GM19328 (cell line): ENCODE results near the gene ASMTL.
"Not testable (repeated sequence)": the region's sequence is repeated elsewhere in the genome, so short reads cannot be mapped to it uniquely, and the experiment has no call there.

Experiments
- ATAC-seq: cut with Tn5 transposase; IDR thresholded peaks from one replicate; pipeline ENCODE4 v1.9.1; 2021; ENCODE audit warnings: mild to moderate bottlenecking, moderate library complexity; ENCODE audit not compliant: unreplicated experiment

ASMTL gene

DNA sequence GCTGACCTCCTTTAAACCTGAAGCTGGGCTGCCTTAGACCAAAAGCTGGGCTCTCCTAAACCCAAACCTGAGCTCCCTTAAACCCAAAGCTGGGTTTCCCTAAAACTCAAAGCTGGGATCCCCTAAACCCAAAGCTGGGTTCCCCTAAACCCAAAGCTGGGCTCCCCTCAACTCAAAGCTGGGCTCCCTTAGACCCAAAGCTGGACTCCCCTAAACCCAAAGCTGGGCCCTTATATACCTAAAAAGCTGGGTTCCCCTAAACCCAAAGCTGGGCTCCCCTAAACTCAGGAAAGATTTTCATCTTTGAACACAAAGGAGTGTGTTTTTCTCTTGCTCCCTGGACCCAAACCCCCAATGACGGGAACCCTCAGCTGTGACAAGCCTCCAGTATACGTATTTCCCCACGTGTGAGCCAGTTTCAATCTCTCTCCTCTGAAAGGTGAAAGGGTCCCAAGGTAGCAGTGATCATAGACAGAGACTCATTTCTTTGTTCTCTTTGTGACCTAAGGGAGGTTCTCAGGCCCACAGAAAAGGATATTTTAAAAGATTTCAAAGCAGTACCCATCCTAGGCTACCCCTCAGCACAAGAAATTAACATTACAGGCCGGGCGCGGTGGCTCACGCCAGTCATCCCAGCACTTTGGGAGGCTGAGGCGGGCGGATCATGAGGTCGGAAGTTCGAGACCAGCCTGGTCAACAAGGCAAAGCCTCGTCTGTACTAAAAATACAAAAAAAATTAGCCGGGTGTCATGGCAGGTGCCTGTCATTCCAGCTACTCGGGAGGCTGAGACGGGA lies 31.3 kb upstream of the ASMTL start:
- ATAC-seq: no peak

GRCh38 chrX:1482530-1482928 lies 29.8 kb upstream of the ASMTL start:
- not testable (repeated sequence) for ATAC-seq

DNA sequence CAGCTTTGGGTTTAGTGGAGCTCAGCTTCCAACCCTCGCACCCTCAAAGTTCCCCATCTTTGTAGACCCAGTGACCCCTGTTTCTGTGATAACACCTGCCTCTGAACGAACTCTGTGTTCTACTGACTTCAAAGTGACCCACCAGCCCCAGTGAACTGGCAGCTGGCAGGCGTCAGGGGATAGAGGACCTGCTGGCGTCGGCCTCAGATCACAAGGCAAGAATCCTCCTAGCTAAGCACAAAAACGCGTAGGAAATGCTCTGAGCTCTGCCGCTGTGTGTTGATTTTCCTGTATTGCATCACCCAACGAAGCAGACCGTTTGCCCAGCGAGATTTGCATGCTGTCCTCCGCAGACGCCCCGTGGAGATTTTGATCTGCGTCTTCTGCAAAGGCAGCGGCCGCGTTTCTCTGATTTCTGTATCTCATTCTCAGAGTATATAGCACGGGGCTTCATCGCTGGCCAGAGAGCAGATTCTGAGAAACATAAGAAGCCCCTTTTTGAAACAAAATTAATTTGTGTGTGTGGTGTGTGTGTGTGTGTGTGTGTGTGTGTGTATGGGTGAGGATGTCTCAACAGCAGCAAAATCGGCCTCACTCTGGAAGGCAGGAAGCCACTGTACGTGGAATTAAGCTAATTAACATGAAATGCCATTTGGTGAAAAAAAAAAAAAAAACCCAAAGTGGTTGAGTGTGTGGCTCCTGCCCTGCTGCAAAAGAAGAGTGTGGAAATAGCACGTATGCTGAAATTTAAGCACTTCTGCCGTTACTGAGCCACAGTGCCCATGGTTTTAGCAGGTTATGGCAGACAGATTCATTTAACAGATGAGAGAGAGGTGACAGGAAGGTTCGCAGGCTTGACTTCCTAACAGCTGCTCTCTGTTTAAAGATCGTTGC lies 29.2 kb upstream of the ASMTL start:
- ATAC-seq: peak; percentile 37

DNA sequence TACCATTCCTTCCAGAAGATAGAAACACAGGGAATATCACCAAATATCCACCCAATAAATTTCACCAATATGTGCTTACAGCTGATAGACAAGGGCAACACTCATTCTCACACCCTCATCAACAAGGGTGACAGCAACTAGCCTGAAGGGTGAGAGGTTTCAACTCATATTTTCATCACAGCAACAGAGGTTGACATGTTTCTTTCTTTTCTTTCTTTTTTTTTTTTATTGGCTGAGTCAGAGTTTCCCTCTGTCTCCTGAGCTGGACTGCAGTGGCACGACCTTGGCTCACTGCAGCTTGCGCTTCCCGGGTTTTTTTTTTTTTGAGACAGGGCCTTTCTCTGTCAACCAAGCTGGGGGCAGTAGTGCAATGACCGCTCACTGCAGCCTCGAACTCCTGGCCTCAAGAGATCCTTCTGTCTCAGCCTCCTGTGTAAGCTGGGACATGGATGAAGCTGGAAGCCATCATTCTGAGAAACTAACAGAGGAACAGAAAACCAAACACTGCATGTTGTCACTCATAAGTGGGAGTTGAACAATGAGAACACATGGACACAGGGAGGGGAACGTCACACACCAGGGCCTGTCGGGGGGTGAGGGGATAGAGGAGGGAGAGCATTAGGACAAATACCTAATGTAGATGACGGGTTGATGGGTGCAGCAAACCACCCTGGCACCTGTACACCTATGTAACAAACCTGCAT lies 27.5 kb upstream of the ASMTL start:
- peak; percentile 2 for ATAC-seq

GRCh38 chrX:1477801-1478458 lies 25.2 kb upstream of the ASMTL start:
- ATAC-seq: no peak

GRCh38 chrX:1477229-1477628 lies 24.5 kb upstream of the ASMTL start:
- no peak for ATAC-seq

GRCh38 chrX:1476682-1477081 lies 24.0 kb upstream of the ASMTL start:
- ATAC-seq: no peak

DNA sequence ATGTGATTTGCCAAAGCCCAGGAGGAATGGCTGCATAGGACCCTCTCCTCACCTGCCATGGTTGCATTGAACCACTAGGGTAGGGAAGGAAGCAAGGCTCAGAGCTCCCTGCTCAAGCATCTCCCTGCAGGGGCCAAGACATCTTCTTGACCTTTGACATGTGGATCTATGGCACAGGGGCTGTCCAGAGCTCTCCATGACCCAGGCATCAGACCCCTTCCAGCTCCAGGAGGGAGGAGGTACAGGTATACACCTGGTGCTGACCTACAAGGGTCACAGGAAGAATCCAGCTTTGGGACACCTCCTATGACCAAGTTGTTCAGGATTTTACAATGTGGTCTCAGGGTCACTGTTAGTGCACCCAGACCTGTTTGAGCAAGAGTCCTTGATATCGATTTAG lies 23.2 kb upstream of the ASMTL start:
- no peak for ATAC-seq

DNA sequence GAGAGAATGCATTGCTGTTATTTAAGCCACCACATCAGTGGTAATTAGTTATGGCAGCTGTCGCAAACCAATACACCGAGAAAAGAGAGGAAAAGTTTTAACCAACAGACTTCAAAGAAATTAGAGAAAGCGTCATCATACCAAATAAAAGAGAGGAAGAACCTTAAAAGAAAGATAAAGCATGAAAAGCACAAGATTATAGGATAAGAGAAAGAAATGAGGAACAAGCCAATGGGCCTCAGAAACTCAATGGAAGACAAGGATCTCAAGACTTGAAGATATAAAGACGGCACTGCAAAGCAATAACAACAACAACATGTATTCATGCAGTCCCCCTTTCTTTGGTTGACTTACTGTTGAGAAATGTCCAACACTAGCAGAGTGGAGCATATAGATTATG lies 22.8 kb upstream of the ASMTL start:
- no peak for ATAC-seq

GRCh38 chrX:1474593-1474992 lies 21.9 kb upstream of the ASMTL start:
- ATAC-seq: not testable (repeated sequence)

GRCh38 chrX:1472975-1473374 lies 20.3 kb upstream of the ASMTL start:
- no peak for ATAC-seq

GRCh38 chrX:1468250-1468772 lies 15.6 kb upstream of the ASMTL start:
- no peak for ATAC-seq

GRCh38 chrX:1466971-1467561 lies 14.4 kb upstream of the ASMTL start:
- ATAC-seq: no peak

GRCh38 chrX:1466232-1466661 lies 13.5 kb upstream of the ASMTL start:
- ATAC-seq: no peak

DNA sequence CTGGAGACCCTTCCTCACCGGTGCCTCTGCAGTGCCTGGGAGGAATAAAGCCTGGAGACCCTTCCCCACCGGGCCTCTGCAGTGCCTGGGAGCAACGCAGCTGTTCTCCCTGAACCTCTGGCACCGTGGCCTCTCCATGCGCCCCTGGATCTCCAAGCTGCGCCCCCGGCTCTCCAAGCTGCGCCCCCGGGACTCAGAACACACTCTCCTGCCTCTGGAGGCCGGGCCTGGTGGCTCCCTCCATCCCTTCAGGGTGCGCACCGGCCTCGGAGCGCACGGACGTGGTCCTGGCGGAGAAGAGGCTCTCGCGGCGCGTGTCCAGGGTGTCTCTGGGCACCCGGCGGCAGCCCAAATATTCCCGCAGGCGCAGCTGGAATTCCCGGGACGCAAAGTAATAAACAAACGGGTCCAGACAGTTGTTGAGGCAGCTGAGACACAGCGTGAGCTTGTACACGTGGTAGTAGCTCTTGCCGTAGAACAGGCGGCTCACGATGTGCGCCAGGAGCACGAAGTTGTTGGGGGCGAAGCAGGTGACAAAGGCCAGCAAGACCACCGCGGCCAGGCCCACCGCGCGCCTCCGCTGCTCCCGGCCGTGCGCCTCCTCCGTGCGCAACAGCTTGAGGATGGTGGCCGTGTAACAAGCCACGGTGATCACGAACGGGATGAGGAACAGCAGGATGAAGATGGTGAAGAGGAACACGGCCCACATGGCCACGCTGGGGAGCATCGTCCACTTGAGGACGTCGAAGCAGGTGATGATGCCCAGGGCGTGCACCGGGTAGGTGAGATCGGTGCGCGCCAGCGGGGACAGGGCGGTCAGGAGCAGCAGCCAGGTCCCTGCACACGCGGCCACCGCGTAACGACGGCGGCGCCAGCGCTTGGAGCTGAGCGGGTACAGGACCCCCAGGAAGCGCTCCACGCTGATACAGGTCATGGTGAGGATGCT lies 12.8 kb upstream of the ASMTL start:
- no peak for ATAC-seq

- no peak for ATAC-seq
These were observed 12.2 kb upstream of the ASMTL start for GRCh38 chrX:1464971-1465285.

- ATAC-seq: no peak
These were observed 11.6 kb upstream of the ASMTL start for GRCh38 chrX:1464041-1464970.

DNA sequence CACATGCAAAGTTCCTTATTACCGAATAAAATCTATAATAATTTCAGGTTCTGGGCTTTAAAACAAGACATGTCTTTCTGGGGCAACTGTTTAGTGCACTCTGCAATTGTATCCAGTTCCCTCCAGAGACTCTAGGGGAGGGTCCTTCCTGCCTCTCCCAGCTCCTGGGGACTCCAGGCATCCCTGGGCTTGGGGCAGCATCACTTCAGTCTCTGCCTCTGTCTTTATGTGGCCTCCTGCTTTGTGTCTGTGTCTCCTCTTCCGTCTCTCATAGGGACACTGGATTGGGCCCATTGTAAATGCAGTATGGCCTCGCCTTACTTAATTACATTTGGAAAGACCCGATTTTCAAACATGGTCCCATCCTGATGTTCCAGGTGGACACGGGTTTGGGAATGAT lies 10.9 kb upstream of the ASMTL start:
- no peak for ATAC-seq
